ENCODE measurements around the gene ANKRD33B.

- TF ChIP-seq ESRRA (IDR thresholded peaks at IDR 0.05; ENCODE audit: borderline replicate concordance, low read depth) (no peak), ZNF586 (CRISPR knock-in tag; conservative IDR thresholded peaks at IDR 0.05) (no peak), FOXA1 (IDR thresholded peaks at IDR 0.05; ENCODE audit: borderline replicate concordance) (no peak), HMGXB4 (CRISPR knock-in tag; IDR thresholded peaks at IDR 0.05) (no peak), GTF3C2 (IDR thresholded peaks at IDR 0.05; ENCODE audit: borderline replicate concordance, extremely low read depth, insufficient read length) (no peak), CTCF (IDR thresholded peaks at IDR 0.05 in 2 of 3, conservative IDR thresholded peaks at IDR 0.05 in 1 of 3; ENCODE audit: insufficient read depth in 2 of 3, low read depth in 1 of 3, low read length in 3 of 3) (no peak), ZNF133 (CRISPR knock-in tag; IDR thresholded peaks at IDR 0.05) (no peak), NFE2 (IDR thresholded peaks at IDR 0.05; ENCODE audit: low read depth) (no peak)
Observed at GRCh38 chr5:10563110-10563944, 543 bp upstream of the ANKRD33B start.

Data from K562 (cell line).